ENCODE results near the gene ADAMTS18.

Gene ADAMTS18

GRCh38 chr16:77396461-77396860 is 38.4 kb downstream of the ADAMTS18 start:
- no peak for DNase-seq (ENCODE audit: low read depth in 3 of 3)

- DNase-seq (ENCODE audit: low read depth in 3 of 3) = no peak
Measured at GRCh38 chr16:77394699-77395098, 40.1 kb downstream of the ADAMTS18 start.

- no peak for DNase-seq (ENCODE audit: low read depth in 3 of 3)
Measured at GRCh38 chr16:77393955-77394354, 40.9 kb downstream of the ADAMTS18 start.

GRCh38 chr16:77387815-77388209 is 47.0 kb downstream of the ADAMTS18 start:
- no peak for DNase-seq (ENCODE audit: low read depth in 3 of 3)

- no peak for DNase-seq (ENCODE audit: low read depth in 3 of 3)
Measured at GRCh38 chr16:77386831-77387814, 47.7 kb downstream of the ADAMTS18 start.

GRCh38 chr16:77385481-77385880 is 49.4 kb downstream of the ADAMTS18 start:
- DNase-seq (ENCODE audit: low read depth in 3 of 3) = no peak

GRCh38 chr16:77383606-77384187 is 51.1 kb downstream of the ADAMTS18 start:
- no peak for DNase-seq (ENCODE audit: low read depth in 3 of 3)

- DNase-seq (ENCODE audit: low read depth in 3 of 3) = peak in 1 of 3 experiments; percentile 9
Measured at GRCh38 chr16:77376358-77376757, 58.5 kb downstream of the ADAMTS18 start.

- no peak for DNase-seq (ENCODE audit: low read depth in 3 of 3)
Measured at GRCh38 chr16:77375396-77375795, 59.4 kb downstream of the ADAMTS18 start.

- DNase-seq (ENCODE audit: low read depth in 3 of 3) = no peak
Measured at GRCh38 chr16:77374384-77374783, 60.5 kb downstream of the ADAMTS18 start.

GRCh38 chr16:77373726-77374125 is 61.1 kb downstream of the ADAMTS18 start:
- no peak for DNase-seq (ENCODE audit: low read depth in 3 of 3)

- DNase-seq (ENCODE audit: low read depth in 3 of 3) = no peak
Measured at GRCh38 chr16:77364770-77365169, 70.1 kb downstream of the ADAMTS18 start.

GRCh38 chr16:77359065-77359502 is 75.8 kb downstream of the ADAMTS18 start:
- DNase-seq (ENCODE audit: low read depth in 3 of 3) = no peak

- DNase-seq (ENCODE audit: low read depth in 3 of 3) = no peak
Measured at GRCh38 chr16:77353587-77354263, 81.1 kb downstream of the ADAMTS18 start.

- DNase-seq (ENCODE audit: low read depth in 3 of 3) = no peak
Measured at GRCh38 chr16:77344341-77344740, 90.5 kb downstream of the ADAMTS18 start.

GRCh38 chr16:77336637-77337036 is 98.2 kb downstream of the ADAMTS18 start:
- no peak for DNase-seq (ENCODE audit: low read depth in 3 of 3)

- no peak for DNase-seq (ENCODE audit: low read depth in 3 of 3)
Measured at GRCh38 chr16:77335652-77336234, 99.1 kb downstream of the ADAMTS18 start.

- no peak for DNase-seq (ENCODE audit: low read depth in 3 of 3)
Measured at GRCh38 chr16:77332792-77333191, 102.0 kb downstream of the ADAMTS18 start.

GRCh38 chr16:77331802-77332586 is 102.8 kb downstream of the ADAMTS18 start:
- DNase-seq (ENCODE audit: low read depth in 3 of 3) = no peak

GRCh38 chr16:77331043-77331442 is 103.8 kb downstream of the ADAMTS18 start:
- DNase-seq (ENCODE audit: low read depth in 3 of 3) = no peak

GRCh38 chr16:77330332-77331042 is 104.3 kb downstream of the ADAMTS18 start:
- no peak for DNase-seq (ENCODE audit: low read depth in 3 of 3)
